ENCODE results near the gene PFKP.
A peak's percentile ranks its signal among the peaks of the same experiment; 100 is the strongest.

The PFKP gene

GRCh38 chr10:3068201-3068967 lies 1.0 kb downstream of the PFKP start:
- no peaks in the 10 kb centered on the region for H3K9me3 ChIP-seq (ENCODE audit: control insufficient read depth, insufficient read depth, low read depth, low read length)
- H3K27ac ChIP-seq (ENCODE audit: extremely low read depth, low read depth, low read length): peak overlapping the region; percentile 81; the same call in 1 of the 2 replicates
- CTCF ChIA-PET: interaction anchor here (0.6 to 0.7 kb wide), 4 partner anchors 20 to 499 kb away, joined by 3 read pairs; no protein-coding TSS in a partner anchor
- peaks cover 5% of the 10 kb centered on the region for H3K4me1 ChIP-seq (ENCODE audit: control insufficient read depth, insufficient read depth, low read length)
- POLR2A ChIA-PET: interaction anchor here (0.6 to 1.3 kb wide), 2 partner anchors 27 to 1834 kb away, joined by 4 to 8 read pairs; no protein-coding TSS in a partner anchor
- H3K36me3 ChIP-seq (ENCODE audit: control insufficient read depth in 2 of 2, insufficient read depth in 1 of 2, low read length in 2 of 2): peaks cover 17 to 33% of the 10 kb centered on the region in 2 experiments
- H3K4me3 ChIP-seq (ENCODE audit: low read depth, low read length): peak overlapping the region; percentile 77
- peak; percentile 65; the same call in 1 of the 2 replicates for TF ChIP-seq KLF16 (tag by site-specific recombination; IDR thresholded peaks at IDR 0.05)
- TF ChIP-seq KLF9 (tag by site-specific recombination; IDR thresholded peaks at IDR 0.05; ENCODE audit: low read depth): peak; percentile 63
- TF ChIP-seq PATZ1 (tag by site-specific recombination; IDR thresholded peaks at IDR 0.05): peak; percentile 64
- TF ChIP-seq ZBTB10 (tag by site-specific recombination; IDR thresholded peaks at IDR 0.05): peak; percentile 50; the same call in 1 of the 2 replicates
- TF ChIP-seq KLF10 (tag by site-specific recombination; IDR thresholded peaks at IDR 0.05): 0 out of 2 replicates have a peak, but pooled peaks have one; percentile 17
- TF ChIP-seq ZBTB6 (tag by site-specific recombination; IDR thresholded peaks at IDR 0.05): no peak
- peak; percentile 13; the same call in 1 of the 2 replicates for TF ChIP-seq SP7 (tag by site-specific recombination; IDR thresholded peaks at IDR 0.05)
- TF ChIP-seq ZNF692 (tag by site-specific recombination; IDR thresholded peaks at IDR 0.05): peak; percentile 68; the same call in 1 of the 2 replicates
- TF ChIP-seq ZNF660 (tag by site-specific recombination; IDR thresholded peaks at IDR 0.05): peak; percentile 37; the same call in 1 of the 2 replicates
- TF ChIP-seq ZNF561 (tag by site-specific recombination; IDR thresholded peaks at IDR 0.05; ENCODE audit: borderline replicate concordance): peak; percentile 22; the same call in 1 of the 2 replicates
- TF ChIP-seq ZNF629 (tag by site-specific recombination; IDR thresholded peaks at IDR 0.05): 0 out of 2 replicates have a peak, but pooled peaks have one; percentile 11
- peak; percentile 85 for TF ChIP-seq PRDM10 (tag by site-specific recombination; IDR thresholded peaks at IDR 0.05)
- TF ChIP-seq ZBTB20 (tag by site-specific recombination; IDR thresholded peaks at IDR 0.05): peak; percentile 64
- no peak for TF ChIP-seq ZNF148 (tag by site-specific recombination; IDR thresholded peaks at IDR 0.05; ENCODE audit: borderline replicate concordance)
- peak; percentile 20; the same call in 1 of the 2 replicates for TF ChIP-seq ZNF394 (tag by site-specific recombination; IDR thresholded peaks at IDR 0.05; ENCODE audit: borderline replicate concordance)
- TF ChIP-seq ZBTB17 (tag by site-specific recombination; IDR thresholded peaks at IDR 0.05): peak; percentile 91
- TF ChIP-seq EGR2 (tag by site-specific recombination; IDR thresholded peaks at IDR 0.05; ENCODE audit: low read depth): peak; percentile 23; the same call in 1 of the 2 replicates
- TF ChIP-seq ZNF335 (tag by site-specific recombination; conservative IDR thresholded peaks at IDR 0.05): 0 out of 2 replicates have a peak, but pooled peaks have one; percentile 19
- TF ChIP-seq ZBTB8A (tag by site-specific recombination; IDR thresholded peaks at IDR 0.05): peak; percentile 70
- TF ChIP-seq ZXDB (tag by site-specific recombination; IDR thresholded peaks at IDR 0.05): peak; percentile 100
- TF ChIP-seq ZEB2 (tag by site-specific recombination; IDR thresholded peaks at IDR 0.05): peak; percentile 44; the same call in 1 of the 2 replicates
- peak; percentile 14 for TF ChIP-seq GLIS2 (tag by site-specific recombination; IDR thresholded peaks at IDR 0.05)

All from HEK293 (cell line).